ENCODE data around the gene CXXC4. TPM values are rescaled to one million over a fixed set of nuclear protein-coding genes. Genes with fewer than 3 reads are reported as not detected.

CXXC4 gene
- total and polyA plus RNA-seq, 7 donors: 0.45 to 4.3 (median 2.2) TPM

DNA sequence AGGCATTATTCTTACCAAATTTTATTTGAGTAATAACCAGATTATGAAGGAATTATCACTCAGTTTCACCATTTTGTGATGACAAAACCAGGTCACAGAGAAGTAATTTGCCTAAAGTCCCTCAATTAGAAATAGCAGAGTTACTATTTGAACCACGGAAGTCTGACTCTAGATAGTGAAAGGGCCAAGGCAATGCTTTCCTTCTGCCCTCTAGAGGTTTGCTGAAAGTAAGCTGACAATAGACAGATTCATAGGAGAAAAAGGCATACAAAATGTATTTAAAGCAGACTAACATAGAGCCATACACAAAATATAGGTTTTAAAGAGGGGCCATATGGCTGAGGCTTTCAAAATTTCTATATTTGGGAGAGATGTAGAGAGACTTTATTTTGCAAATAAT is 43.1 kb downstream of the CXXC4 start:
- no peak for DNase-seq
- H3K4me3 ChIP-seq: no peak overlapping the region
- 14 to 34% methylated on average over 1 of the region's 1 CpG for WGBS, 2 donors
- intact Hi-C loops (cut with DNase I): no loop called here
- no peaks in the 10 kb centered on the region for H3K9me3 ChIP-seq
- H3K4me1 ChIP-seq: no peaks in the 10 kb centered on the region
- H3K27me3 ChIP-seq: no peaks in the 10 kb centered on the region
- no peak overlapping the region for H3K27ac ChIP-seq
- TF ChIP-seq, protein P1, sequence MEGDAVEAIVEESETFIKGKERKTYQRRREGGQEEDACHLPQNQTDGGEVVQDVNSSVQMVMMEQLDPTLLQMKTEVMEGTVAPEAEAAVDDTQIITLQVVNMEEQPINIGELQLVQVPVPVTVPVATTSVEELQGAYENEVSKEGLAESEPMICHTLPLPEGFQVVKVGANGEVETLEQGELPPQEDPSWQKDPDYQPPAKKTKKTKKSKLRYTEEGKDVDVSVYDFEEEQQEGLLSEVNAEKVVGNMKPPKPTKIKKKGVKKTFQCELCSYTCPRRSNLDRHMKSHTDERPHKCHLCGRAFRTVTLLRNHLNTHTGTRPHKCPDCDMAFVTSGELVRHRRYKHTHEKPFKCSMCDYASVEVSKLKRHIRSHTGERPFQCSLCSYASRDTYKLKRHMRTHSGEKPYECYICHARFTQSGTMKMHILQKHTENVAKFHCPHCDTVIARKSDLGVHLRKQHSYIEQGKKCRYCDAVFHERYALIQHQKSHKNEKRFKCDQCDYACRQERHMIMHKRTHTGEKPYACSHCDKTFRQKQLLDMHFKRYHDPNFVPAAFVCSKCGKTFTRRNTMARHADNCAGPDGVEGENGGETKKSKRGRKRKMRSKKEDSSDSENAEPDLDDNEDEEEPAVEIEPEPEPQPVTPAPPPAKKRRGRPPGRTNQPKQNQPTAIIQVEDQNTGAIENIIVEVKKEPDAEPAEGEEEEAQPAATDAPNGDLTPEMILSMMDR (IDR thresholded peaks at IDR 0.05): peak in 1 of 4 experiments; percentile 11
- TF ChIP-seq POLR2AphosphoS5 (IDR thresholded peaks at IDR 0.05) (no peak), EP300 (IDR thresholded peaks at IDR 0.05) (no peak), POLR2A (IDR thresholded peaks at IDR 0.05) (no peak)
- no peaks in the 10 kb centered on the region for H3K36me3 ChIP-seq

DNA sequence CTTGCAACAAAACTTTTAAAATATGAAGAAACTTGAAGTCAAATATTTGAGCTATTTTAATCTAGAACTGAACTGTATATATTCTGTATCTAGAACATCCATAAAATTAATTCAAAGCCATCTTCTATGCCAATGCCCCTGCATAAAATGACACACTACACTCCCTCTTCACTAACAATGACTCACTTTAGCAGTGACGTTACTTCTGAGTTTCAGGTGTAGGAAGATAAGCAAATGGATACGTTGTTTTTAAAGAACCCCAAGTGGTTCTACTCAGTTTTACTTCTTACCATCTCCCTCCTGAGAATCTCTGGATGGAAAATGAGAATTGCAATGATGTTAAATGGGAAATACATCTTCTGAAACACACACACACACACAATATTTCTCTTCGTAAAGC is 45.2 kb downstream of the CXXC4 start:
- TF ChIP-seq POLR2A (IDR thresholded peaks at IDR 0.05) (no peak), POLR2AphosphoS5 (IDR thresholded peaks at IDR 0.05) (no peak), EP300 (IDR thresholded peaks at IDR 0.05) (no peak)
- TF ChIP-seq, protein P1 (IDR thresholded peaks at IDR 0.05): no peak
- Histone ChIP-seq H3K4me1 (no peaks in the 10 kb centered on the region), H3K27ac (no peak overlapping the region), H3K27me3 (no peaks in the 10 kb centered on the region), H3K4me3 (no peak overlapping the region), H3K36me3 (no peaks in the 10 kb centered on the region), H3K9me3 (no peaks in the 10 kb centered on the region)
- DNase-seq: no peak
- intact Hi-C loops (cut with DNase I): no loop called here
- 73 to 83% methylated on average over 3 of the region's 3 CpGs for WGBS, 2 donors

- TF ChIP-seq POLR2A (IDR thresholded peaks at IDR 0.05) (no peak), EP300 (IDR thresholded peaks at IDR 0.05) (no peak), POLR2AphosphoS5 (IDR thresholded peaks at IDR 0.05) (no peak)
- TF ChIP-seq, protein P1 (IDR thresholded peaks at IDR 0.05): no peak
- DNase-seq: no peak
- intact Hi-C loops (cut with DNase I): no loop called here
- Histone ChIP-seq H3K27ac (no peak overlapping the region), H3K9me3 (no peaks in the 10 kb centered on the region), H3K27me3 (no peaks in the 10 kb centered on the region), H3K4me3 (no peak overlapping the region), H3K4me1 (no peaks in the 10 kb centered on the region), H3K36me3 (no peaks in the 10 kb centered on the region)
- 57% methylated on average over 2 of the region's 2 CpGs for WGBS, 2 donors
Measured at GRCh38 chr4:104447294-104447693, 47.4 kb downstream of the CXXC4 start.

DNA sequence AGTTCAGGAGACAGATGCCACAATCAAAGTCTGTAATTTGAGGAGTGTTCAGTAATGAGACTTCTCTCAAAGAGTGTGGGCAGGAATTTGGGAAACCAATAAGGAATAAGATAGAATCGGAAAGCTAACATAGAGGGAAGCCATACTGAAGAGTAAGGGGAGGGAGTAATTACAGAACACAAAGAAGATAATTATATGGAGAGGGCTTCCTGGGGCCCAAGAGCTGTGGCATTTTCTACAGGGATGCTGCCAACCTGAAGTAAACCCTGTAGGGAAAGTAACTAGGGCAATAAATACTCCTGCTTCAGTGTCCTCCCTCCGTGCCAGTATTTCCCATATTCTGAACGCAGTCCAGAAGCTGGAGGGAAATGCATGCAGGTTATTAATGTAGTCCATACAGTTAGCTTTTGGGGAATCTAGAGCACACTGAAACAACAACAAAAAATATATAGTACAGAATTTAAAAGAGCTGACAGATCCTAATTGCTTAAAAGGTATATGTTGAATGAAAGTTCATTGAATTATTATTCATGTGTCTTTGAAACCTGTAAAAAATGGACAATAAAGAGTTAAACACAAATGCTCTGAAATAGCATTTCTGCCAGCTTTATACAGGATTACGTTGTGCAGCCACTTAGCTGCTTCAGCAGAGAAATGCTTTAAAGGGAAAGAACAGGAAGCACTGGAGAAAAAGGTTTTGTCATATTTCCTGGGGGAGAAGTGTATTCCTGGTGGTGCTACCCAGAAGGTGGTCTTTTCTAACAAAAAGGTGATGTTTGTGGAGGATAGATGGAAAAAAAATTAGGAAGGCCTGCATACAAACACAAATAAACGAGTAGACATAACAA is 48.0 kb downstream of the CXXC4 start:
- no peak for DNase-seq
- Histone ChIP-seq H3K9me3 (no peaks in the 10 kb centered on the region), H3K27me3 (no peaks in the 10 kb centered on the region), H3K4me1 (no peaks in the 10 kb centered on the region), H3K36me3 (no peaks in the 10 kb centered on the region), H3K4me3 (no peak overlapping the region), H3K27ac (no peak overlapping the region)
- WGBS, 2 donors: 53 to 56% methylated on average over 5 of the region's 5 CpGs
- TF ChIP-seq EP300 (IDR thresholded peaks at IDR 0.05) (no peak), POLR2AphosphoS5 (IDR thresholded peaks at IDR 0.05) (no peak), POLR2A (IDR thresholded peaks at IDR 0.05) (no peak)
- TF ChIP-seq, protein P1 (IDR thresholded peaks at IDR 0.05): no peak
- intact Hi-C loops (cut with DNase I): no loop called here
